ENCODE measurements around the gene SMIM31. TPM values are rescaled to one million over a fixed set of nuclear protein-coding genes. Genes with fewer than 3 reads are reported as not detected.

Gene SMIM31
- total RNA-seq, 1 donor from 2014 or later = not detected

DNA sequence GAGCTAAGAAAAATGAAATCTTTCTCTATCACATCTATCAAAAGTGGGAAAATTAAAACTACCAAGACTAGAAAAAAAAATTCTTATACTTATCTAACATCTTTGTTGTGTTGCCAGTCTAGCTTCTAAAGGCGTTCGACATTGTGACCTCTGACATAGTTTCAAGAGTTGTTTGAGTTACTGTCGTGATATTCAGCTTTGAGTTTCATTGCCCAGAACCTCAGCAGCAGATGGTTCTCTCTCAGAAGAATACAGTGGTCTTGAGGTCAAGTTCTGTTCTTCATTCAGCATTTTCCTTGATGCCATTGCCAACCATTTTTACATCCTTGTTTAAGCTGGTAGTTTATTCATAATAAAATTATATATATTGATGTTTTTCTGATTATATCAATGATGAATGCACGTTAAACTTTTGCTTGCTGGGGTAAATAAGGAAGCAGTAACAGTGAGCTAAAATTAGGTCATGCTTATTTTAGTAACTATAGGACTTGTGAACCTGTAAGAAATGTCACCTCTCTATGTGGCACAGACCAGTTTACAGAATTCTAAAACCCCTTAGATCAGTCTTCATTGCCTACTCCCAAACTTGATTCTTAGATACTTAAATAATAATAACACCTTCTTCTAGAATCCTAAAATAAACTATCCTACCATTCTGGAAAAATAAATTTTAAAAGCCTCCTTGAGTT, 23.1 kb upstream of the SMIM31 start:
- Mint-ChIP-seq H3K27me3 (peaks cover 15% of the 10 kb centered on the region), H3K27ac (no peak overlapping the region), H3K9me3 (no peaks in the 10 kb centered on the region), H3K4me1 (ENCODE audit: unreplicated experiment) (no peaks in the 10 kb centered on the region), H3K4me3 (no peak overlapping the region), H3K36me3 (no peaks in the 10 kb centered on the region)
- TF ChIP-seq, protein P1, sequence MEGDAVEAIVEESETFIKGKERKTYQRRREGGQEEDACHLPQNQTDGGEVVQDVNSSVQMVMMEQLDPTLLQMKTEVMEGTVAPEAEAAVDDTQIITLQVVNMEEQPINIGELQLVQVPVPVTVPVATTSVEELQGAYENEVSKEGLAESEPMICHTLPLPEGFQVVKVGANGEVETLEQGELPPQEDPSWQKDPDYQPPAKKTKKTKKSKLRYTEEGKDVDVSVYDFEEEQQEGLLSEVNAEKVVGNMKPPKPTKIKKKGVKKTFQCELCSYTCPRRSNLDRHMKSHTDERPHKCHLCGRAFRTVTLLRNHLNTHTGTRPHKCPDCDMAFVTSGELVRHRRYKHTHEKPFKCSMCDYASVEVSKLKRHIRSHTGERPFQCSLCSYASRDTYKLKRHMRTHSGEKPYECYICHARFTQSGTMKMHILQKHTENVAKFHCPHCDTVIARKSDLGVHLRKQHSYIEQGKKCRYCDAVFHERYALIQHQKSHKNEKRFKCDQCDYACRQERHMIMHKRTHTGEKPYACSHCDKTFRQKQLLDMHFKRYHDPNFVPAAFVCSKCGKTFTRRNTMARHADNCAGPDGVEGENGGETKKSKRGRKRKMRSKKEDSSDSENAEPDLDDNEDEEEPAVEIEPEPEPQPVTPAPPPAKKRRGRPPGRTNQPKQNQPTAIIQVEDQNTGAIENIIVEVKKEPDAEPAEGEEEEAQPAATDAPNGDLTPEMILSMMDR (conservative IDR thresholded peaks at IDR 0.05) = no peak
- no peak for DNase-seq (ENCODE audit: extremely low spot score, unreplicated experiment)

DNA sequence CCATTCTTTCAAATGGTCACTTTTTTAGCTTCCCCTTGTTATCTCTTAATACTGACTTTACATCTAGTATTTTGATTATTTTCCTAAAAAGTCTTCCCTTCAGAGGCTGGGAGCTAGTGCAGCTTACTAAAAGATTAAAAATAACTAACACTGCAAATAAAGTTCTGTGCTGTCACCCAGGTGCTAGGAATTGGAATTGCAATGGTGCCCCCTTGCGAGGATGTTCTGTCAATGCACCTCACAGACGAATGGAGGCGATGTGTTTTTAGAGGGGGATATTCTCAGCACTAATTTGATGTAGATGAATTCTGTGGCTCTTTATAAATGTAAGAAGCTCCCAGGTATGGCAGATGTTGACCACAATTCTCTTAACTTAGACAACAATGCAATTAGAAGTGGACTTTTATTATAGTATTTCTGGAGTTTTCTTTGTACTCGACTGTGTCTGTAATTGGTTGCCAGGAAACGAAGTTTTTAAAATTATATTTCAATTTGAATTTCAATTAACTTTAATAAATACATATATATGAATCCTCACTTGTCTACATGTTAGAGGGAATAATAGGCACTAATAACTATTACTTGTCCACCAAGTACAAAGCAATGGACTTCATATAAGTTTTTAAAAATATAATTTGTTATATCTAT, 22.0 kb upstream of the SMIM31 start:
- DNase-seq (ENCODE audit: extremely low spot score, unreplicated experiment) = peak; percentile 69
- TF ChIP-seq, protein P1 (conservative IDR thresholded peaks at IDR 0.05) = peak; percentile 96
- H3K27me3 Mint-ChIP-seq = peaks cover 15% of the 10 kb centered on the region
- no peaks in the 10 kb centered on the region for H3K36me3 Mint-ChIP-seq
- H3K27ac Mint-ChIP-seq = no peak overlapping the region
- no peaks in the 10 kb centered on the region for H3K9me3 Mint-ChIP-seq
- H3K4me3 Mint-ChIP-seq = no peak overlapping the region
- H3K4me1 Mint-ChIP-seq (ENCODE audit: unreplicated experiment) = no peaks in the 10 kb centered on the region

DNA sequence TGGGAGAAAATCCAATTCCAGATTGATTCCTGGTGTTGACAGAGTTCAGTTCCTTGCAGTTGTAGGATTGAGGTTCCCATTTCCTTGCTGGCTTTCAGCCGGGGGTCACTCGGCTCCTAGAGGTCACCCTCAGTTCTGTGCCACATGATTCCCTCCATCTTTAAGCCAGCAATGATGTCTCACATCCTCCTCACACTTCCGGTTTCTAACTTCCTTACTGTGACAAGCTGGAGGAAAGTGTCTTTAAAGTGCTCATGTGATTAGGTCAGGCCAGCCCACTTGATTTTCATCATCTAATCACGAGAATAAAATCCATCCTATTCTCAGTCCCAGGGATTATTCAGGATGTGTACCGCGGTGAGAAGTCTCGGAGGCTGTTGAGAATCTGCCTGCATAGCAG, 19.4 kb upstream of the SMIM31 start:
- no peaks in the 10 kb centered on the region for H3K4me1 Mint-ChIP-seq (ENCODE audit: unreplicated experiment)
- TF ChIP-seq, protein P1 (conservative IDR thresholded peaks at IDR 0.05) = no peak
- peaks cover 10% of the 10 kb centered on the region for H3K27me3 Mint-ChIP-seq
- no peak overlapping the region for H3K27ac Mint-ChIP-seq
- DNase-seq (ENCODE audit: extremely low spot score, unreplicated experiment) = no peak
- H3K36me3 Mint-ChIP-seq = no peaks in the 10 kb centered on the region
- H3K9me3 Mint-ChIP-seq = no peaks in the 10 kb centered on the region
- H3K4me3 Mint-ChIP-seq = no peak overlapping the region

DNA sequence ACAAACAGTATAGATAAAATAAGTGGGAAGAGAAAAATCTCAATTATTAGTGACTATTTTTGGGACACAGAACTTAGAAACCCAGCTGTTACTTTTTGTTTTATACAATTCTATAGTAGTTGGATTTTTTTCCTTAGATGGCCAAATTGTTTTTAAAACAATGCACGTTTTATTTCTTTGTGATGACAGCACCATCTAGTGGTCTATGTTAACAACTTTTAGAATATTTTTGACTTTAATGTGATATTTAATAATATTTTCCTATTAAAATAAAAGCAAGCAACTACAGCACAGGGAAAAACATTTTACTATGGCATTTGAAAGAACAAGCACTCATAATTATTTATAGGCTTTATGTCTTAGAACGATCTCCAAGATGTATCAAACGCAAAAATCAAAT, 5.6 kb upstream of the SMIM31 start:
- H3K27ac Mint-ChIP-seq = no peak overlapping the region

DNA sequence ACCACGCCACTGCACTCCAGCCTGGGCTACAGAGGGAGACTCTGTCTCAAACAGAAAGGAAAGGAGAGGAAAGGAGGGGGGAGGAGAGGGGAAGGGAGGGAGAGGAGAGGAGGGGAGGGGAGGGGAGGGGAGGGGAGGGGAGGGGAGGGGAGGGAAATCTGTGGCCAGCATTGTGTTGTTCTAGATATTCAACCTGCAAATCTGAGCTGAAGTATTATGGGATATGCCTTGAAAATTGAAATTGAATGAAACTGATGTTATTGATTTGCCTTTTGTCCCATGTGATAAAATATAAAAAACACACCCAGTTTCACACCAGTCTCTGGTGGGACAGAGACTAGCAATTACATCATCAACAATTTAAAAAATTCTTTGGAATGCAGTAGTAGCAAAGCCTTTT, 1.5 kb downstream of the SMIM31 start:
- Mint-ChIP-seq H3K27ac (no peak overlapping the region), H3K4me3 (no peak overlapping the region), H3K36me3 (no peaks in the 10 kb centered on the region), H3K4me1 (ENCODE audit: unreplicated experiment) (no peaks in the 10 kb centered on the region), H3K27me3 (peaks cover under 1% of the 10 kb centered on the region), H3K9me3 (peaks cover 3% of the 10 kb centered on the region)
- no peak for DNase-seq (ENCODE audit: extremely low spot score, unreplicated experiment)
- TF ChIP-seq, protein P1 (conservative IDR thresholded peaks at IDR 0.05) = no peak

More for the DNA sequence above, 5.6 kb upstream of the SMIM31 start:
- TF ChIP-seq, protein P1 (conservative IDR thresholded peaks at IDR 0.05) = peak; percentile 81
- Mint-ChIP-seq H3K27me3 (peaks cover 7% of the 10 kb centered on the region), H3K4me1 (ENCODE audit: unreplicated experiment) (no peaks in the 10 kb centered on the region), H3K36me3 (no peaks in the 10 kb centered on the region), H3K9me3 (no peaks in the 10 kb centered on the region), H3K4me3 (no peak overlapping the region)
- no peak for DNase-seq (ENCODE audit: extremely low spot score, unreplicated experiment)

Measured in type B pancreatic cell (in vitro differentiated cells).